Hematopoietic multipotent progenitor cell treated with erythropoietin and hydrocortisone succinate and interleukin-3 and kit ligand, for 17 days (in vitro differentiated cells): ENCODE data around the gene LMOD2.

Experiments used
- DNase-seq: peaks from one replicate; pipeline ENCODE4 v3.0.0-alpha.2; 2015; ENCODE audit warnings: low spot score

The LMOD2 gene

GRCh38 chr7:123640583-123640982, 15.1 kb upstream of the LMOD2 start:
- no peak for DNase-seq

- no peak for DNase-seq
Measured at GRCh38 chr7:123641901-123642300, 13.8 kb upstream of the LMOD2 start.

GRCh38 chr7:123643495-123644441, 11.9 kb upstream of the LMOD2 start:
- no peak for DNase-seq

- no peak for DNase-seq
Measured at GRCh38 chr7:123645516-123645915, 10.2 kb upstream of the LMOD2 start.

GRCh38 chr7:123647106-123647730, 8.4 kb upstream of the LMOD2 start:
- no peak for DNase-seq

- no peak for DNase-seq
Measured at GRCh38 chr7:123649964-123650363, 5.7 kb upstream of the LMOD2 start.

- no peak for DNase-seq
Measured at GRCh38 chr7:123650595-123650994, 5.1 kb upstream of the LMOD2 start.

- DNase-seq: no peak
Measured at GRCh38 chr7:123652406-123652805, 3.3 kb upstream of the LMOD2 start.

GRCh38 chr7:123653162-123653561, 2.5 kb upstream of the LMOD2 start:
- DNase-seq: no peak

- DNase-seq: no peak
Measured at GRCh38 chr7:123656544-123657303, 1.1 kb downstream of the LMOD2 start.

- DNase-seq: no peak
Measured at GRCh38 chr7:123657304-123657685, 1.6 kb downstream of the LMOD2 start.

- no peak for DNase-seq
Measured at GRCh38 chr7:123658023-123658422, 2.4 kb downstream of the LMOD2 start.

- no peak for DNase-seq
Measured at GRCh38 chr7:123660514-123661354, 5.1 kb downstream of the LMOD2 start.

- no peak for DNase-seq
Measured at GRCh38 chr7:123661765-123662164, 6.1 kb downstream of the LMOD2 start.

- no peak for DNase-seq
Measured at GRCh38 chr7:123662293-123662692, 6.6 kb downstream of the LMOD2 start.

- DNase-seq: no peak
Measured at GRCh38 chr7:123662755-123663154, 7.1 kb downstream of the LMOD2 start.

GRCh38 chr7:123663200-123663599, 7.5 kb downstream of the LMOD2 start:
- no peak for DNase-seq

GRCh38 chr7:123665157-123665556, 9.5 kb downstream of the LMOD2 start:
- no peak for DNase-seq

- DNase-seq: no peak
Measured at GRCh38 chr7:123665896-123666295, 10.2 kb downstream of the LMOD2 start.

- no peak for DNase-seq
Measured at GRCh38 chr7:123666492-123666891, 10.8 kb downstream of the LMOD2 start.

GRCh38 chr7:123669485-123669884, 13.8 kb downstream of the LMOD2 start:
- no peak for DNase-seq
